HepG2 (cell line): ENCODE data around the gene RAD21L1. TPM values are rescaled to one million over a fixed set of nuclear protein-coding genes. Genes with fewer than 3 reads are reported as not detected.

ENCODE experiments used
- AHDC1 ChIP-seq: sonication (generic); formaldehyde crosslinking; IDR thresholded peaks from 2 replicates; pipeline ENCODE4 v1.5.1; 2020; ENCODE audit warnings: mild to moderate bottlenecking, missing genetic modification reagents, borderline replicate concordance
- ATF2 ChIP-seq: sonication (generic); formaldehyde crosslinking; IDR thresholded peaks from 2 replicates; pipeline ENCODE4 v1.4.0; 2020; ENCODE audit warnings: missing genetic modification reagents
- CCAR2 ChIP-seq: fragments of 200-400 bp; formaldehyde crosslinking; optimal IDR thresholded peaks from 2 replicates; pipeline ENCODE3; 2018; ENCODE audit warnings: low read depth, mild to moderate bottlenecking, low read length, moderate library complexity
- GZF1 ChIP-seq: sonication (generic); formaldehyde crosslinking; IDR thresholded peaks from 2 replicates; pipeline ENCODE4 v1.5.1; 2020; ENCODE audit warnings: mild to moderate bottlenecking, missing genetic modification reagents
- HINFP ChIP-seq: sonication (generic); formaldehyde crosslinking; IDR thresholded peaks from 2 replicates; pipeline ENCODE4 v1.4.0; 2020; ENCODE audit warnings: low read depth, mild to moderate bottlenecking, missing genetic modification reagents
- KDM2A ChIP-seq: sonication (generic); formaldehyde crosslinking; IDR thresholded peaks from 2 replicates; pipeline ENCODE4 v1.4.0; 2020; ENCODE audit warnings: low read depth, missing genetic modification reagents, borderline replicate concordance
- MEIS2 ChIP-seq: sonication (generic); formaldehyde crosslinking; IDR thresholded peaks from 2 replicates; pipeline ENCODE4 v1.9.0; 2021; ENCODE audit warnings: mild to moderate bottlenecking, missing genetic modification reagents
- NR0B2 ChIP-seq: sonication (generic); formaldehyde crosslinking; IDR thresholded peaks from 2 replicates; pipeline ENCODE4 v1.4.0; 2020; ENCODE audit warnings: mild to moderate bottlenecking, missing genetic modification reagents
- RXRA ChIP-seq: sonication (generic); formaldehyde crosslinking; IDR thresholded peaks from 2 replicates; pipeline ENCODE4 v1.5.1; 2020; ENCODE audit warnings: missing genetic modification reagents
- SIX4 ChIP-seq: sonication (generic); formaldehyde crosslinking; IDR thresholded peaks from 2 replicates; pipeline ENCODE4 v1.4.0; 2020; ENCODE audit warnings: missing genetic modification reagents
- TEF ChIP-seq: sonication (generic); formaldehyde crosslinking; IDR thresholded peaks from 2 replicates; pipeline ENCODE4 v1.5.0; 2020; ENCODE audit warnings: missing genetic modification reagents
- ZBTB1 ChIP-seq: sonication (generic); formaldehyde crosslinking; IDR thresholded peaks from 2 replicates; pipeline ENCODE4 v1.4.0; 2020; ENCODE audit warnings: missing genetic modification reagents, borderline replicate concordance
- ZNF30 ChIP-seq: sonication (generic); formaldehyde crosslinking; IDR thresholded peaks from 2 replicates; pipeline ENCODE4 v1.5.0; 2020; ENCODE audit warnings: mild to moderate bottlenecking, missing genetic modification reagents
- ZNF574 ChIP-seq: sonication (generic); formaldehyde crosslinking; IDR thresholded peaks from 2 replicates; pipeline ENCODE4 v1.4.0; 2020; ENCODE audit warnings: missing genetic modification reagents
- ZSCAN31 ChIP-seq: sonication (generic); formaldehyde crosslinking; IDR thresholded peaks from 2 replicates; pipeline ENCODE4 v1.5.0; 2020; ENCODE audit warnings: low read depth, mild to moderate bottlenecking, missing genetic modification reagents
- polyA plus RNA-seq, 8 experiments: library from polyadenylated mRNA; depleted of rRNA in 3 of 8; stranded (reverse) in 7 of 8; unstranded in 1 of 8; fragments of >200 nt; fragmentation: Illumina TruSeq in 4 of 8; extraction: Trizol in 4 of 8; gene quantifications; 2 replicates each; pipeline versions ENCODE4 v1.2.1 to v1.2.3, GENCODE V29; 2011 to 2016; ENCODE audit warnings: low read depth in 4 of 8, missing spikeins in 1 of 8, mixed read lengths in 1 of 8; ENCODE audit not compliant: insufficient read depth in 1 of 8
- total RNA-seq, 5 experiments: library from RNA; depleted of rRNA; stranded (reverse); fragments of >200 nt; fragmentation: Illumina TruSeq; extraction: Trizol; gene quantifications; 2 replicates each; pipeline ENCODE4 v1.2.3, GENCODE V29; 2016; ENCODE audit warnings: low read depth in 1 of 5

RAD21L1 gene
- total and polyA plus RNA-seq, 2 of the 13 experiments (the other 11 are each of a cell fraction or from before 2014, with no cell fraction given): not detected

- TF ChIP-seq AHDC1 (CRISPR knock-in tag): peak; percentile 20; the same call in 1 of the 2 replicates
- no peak for TF ChIP-seq SIX4 (CRISPR knock-in tag)
- TF ChIP-seq TEF: no peak
- TF ChIP-seq ATF2: no peak
- 0 out of 2 replicates have a peak, but pooled peaks have one; percentile 69 for TF ChIP-seq ZNF30 (CRISPR knock-in tag)
- peak; percentile 67 for TF ChIP-seq ZNF574
- 0 out of 2 replicates have a peak, but pooled peaks have one; percentile 38 for TF ChIP-seq HINFP (CRISPR knock-in tag)
- no peak for TF ChIP-seq CCAR2
- 0 out of 2 replicates have a peak, but pooled peaks have one; percentile 45 for TF ChIP-seq ZSCAN31 (CRISPR knock-in tag)
- no peak for TF ChIP-seq ZBTB1 (CRISPR knock-in tag)
- TF ChIP-seq KDM2A (CRISPR knock-in tag): peak; percentile 88
- peak; percentile 47; the same call in 1 of the 2 replicates for TF ChIP-seq RXRA (CRISPR knock-in tag)
- no peak for TF ChIP-seq GZF1
- TF ChIP-seq NR0B2 (CRISPR knock-in tag): no peak
- no peak for TF ChIP-seq MEIS2
Observed at GRCh38 chr20:1184638-1185315, 41.1 kb upstream of the RAD21L1 start, which contains the start of gene TMEM74B (continued).
